B cell (primary cell): ENCODE results near the gene TMEM80. TPM values are rescaled to one million over a fixed set of nuclear protein-coding genes. Genes with fewer than 3 reads are reported as not detected.

Experiments used
- ATAC-seq: fragments of 200-7000 bp; cut with Tn5 transposase; one replicate; pipeline ENCODE4 v1.10.0; 2021; ENCODE audit warnings: low read depth, mild to moderate bottlenecking, moderate number of reproducible peaks, moderate library complexity
- CTCF ChIA-PET: fragments of 350-600 bp; sonication (Branson Sonifier 250); formaldehyde crosslinking; loops from one replicate; lab custom pipeline; 2021; ENCODE audit warnings: antibody characterized with exemption, inconsistent platforms; lab: Charles Lee
- POLR2A ChIA-PET: fragments of 350-600 bp; sonication (Branson Sonifier 250); formaldehyde crosslinking; loops from one replicate; lab custom pipeline; 2021; ENCODE audit warnings: antibody characterized with exemption; lab: Charles Lee
- DNase-seq: peaks from one replicate; pipeline ENCODE4 v3.0.0; 2013
- H2AFZ ChIP-seq: 2 replicates; pipeline ENCODE4 v1.6.1; 2012; ENCODE audit warnings: mild to moderate bottlenecking, low read depth, low read length; ENCODE audit not compliant: insufficient read depth, poor library complexity, severe bottlenecking
- H3K27ac ChIP-seq, 2 donors: 1 replicate in 1 of 2; 2 replicates in 1 of 2; pipeline ENCODE4 v1.5.1; 2012 to 2013; ENCODE audit warnings: low read length in 2 of 2, mild to moderate bottlenecking in 2 of 2, moderate library complexity in 1 of 2
- H3K27me3 ChIP-seq, 4 experiments: fragments of 200-600 bp in 1 of 4; sonication (generic) in 1 of 4; replicated peaks in 1 of 4; 1 replicate in 2 of 4; 2 replicates in 2 of 4; pipeline versions ENCODE4 v1.6.1 to v1.7.0; 2013 to 2016; ENCODE audit warnings: low read length in 3 of 4, mild to moderate bottlenecking in 2 of 4, mixed read lengths in 1 of 4, moderate library complexity in 1 of 4; ENCODE audit not compliant: insufficient read depth in 4 of 4, control insufficient read depth in 3 of 4; ENCODE audit errors: control extremely low read depth in 1 of 4
- H3K36me3 ChIP-seq, 2 experiments: replicated peaks in 1 of 2; 1 replicate in 1 of 2; 2 replicates in 1 of 2; pipeline versions ENCODE4 v1.6.1 to v1.7.1; 2013; ENCODE audit warnings: low read length in 1 of 2; ENCODE audit not compliant: insufficient read depth in 2 of 2, control insufficient read depth in 1 of 2; ENCODE audit errors: control extremely low read depth in 1 of 2, extremely low read depth in 1 of 2
- H3K4me1 ChIP-seq, 2 donors: fragments of 200-600 bp in 1 of 2; sonication (generic) in 1 of 2; 1 replicate in 1 of 2; 2 replicates in 1 of 2; pipeline versions ENCODE4 v1.5.1 to v1.6.1; 2013 to 2017; ENCODE audit warnings: low read length in 2 of 2; ENCODE audit not compliant: control insufficient read depth in 2 of 2, insufficient read depth in 2 of 2
- H3K4me2 ChIP-seq: replicated peaks from 2 replicates; pipeline ENCODE3; 2012; ENCODE audit warnings: mild to moderate bottlenecking, low read depth, low read length; ENCODE audit not compliant: poor library complexity, severe bottlenecking
- H3K4me3 ChIP-seq, 5 experiments: fragments of 200-600 bp in 1 of 5; sonication (generic) in 1 of 5; 1 replicate in 3 of 5; 2 replicates in 2 of 5; pipeline versions ENCODE4 v1.5.1 to v1.7.0; 2011 to 2016; ENCODE audit warnings: low read length in 4 of 5, mild to moderate bottlenecking in 4 of 5, low read depth in 2 of 5, control low read depth in 1 of 5, moderate library complexity in 1 of 5; ENCODE audit not compliant: insufficient read depth in 1 of 5; ENCODE audit errors: control extremely low read depth in 1 of 5, extremely low read depth in 1 of 5
- H3K79me2 ChIP-seq: fragments of 200-600 bp; sonication (generic); one replicate; pipeline ENCODE4 v1.6.0; 2016; ENCODE audit warnings: low read length; ENCODE audit not compliant: control insufficient read depth, insufficient read depth
- H3K9ac ChIP-seq: fragments of 200-600 bp; sonication (generic); 2 replicates; pipeline ENCODE4 v1.6.1; 2017; ENCODE audit warnings: mild to moderate bottlenecking, low read length, moderate library complexity
- H3K9me3 ChIP-seq, 3 donors: one replicate each; pipeline versions ENCODE4 v1.6.1 to v1.7.1; 2013; ENCODE audit warnings: low read length in 2 of 3; ENCODE audit not compliant: control insufficient read depth in 2 of 3, insufficient read depth in 1 of 3; ENCODE audit errors: control extremely low read depth in 1 of 3
- H4K20me1 ChIP-seq: 2 replicates; pipeline ENCODE4 v1.6.0; 2012; ENCODE audit warnings: mild to moderate bottlenecking, low read length; ENCODE audit not compliant: insufficient read depth, control insufficient read depth, poor library complexity, severe bottlenecking
- H3K27ac Mint-ChIP-seq: one replicate; pipeline ENCODE4 v1.8.0; 2021; ENCODE audit warnings: mixed read lengths
- H3K27me3 Mint-ChIP-seq: one replicate; pipeline ENCODE4 v1.8.0; 2021; ENCODE audit warnings: mixed read lengths
- H3K4me1 Mint-ChIP-seq: one replicate; pipeline ENCODE4 v1.8.0; 2021; ENCODE audit warnings: mixed read lengths
- H3K4me3 Mint-ChIP-seq: one replicate; pipeline ENCODE4 v1.8.0; 2021; ENCODE audit warnings: mixed read lengths
- H3K9me3 Mint-ChIP-seq: one replicate; pipeline ENCODE4 v1.8.0; 2022; ENCODE audit warnings: mixed read lengths; ENCODE audit not compliant: insufficient read depth
- EZH2 ChIP-seq: IDR thresholded peaks from 2 replicates; pipeline ENCODE4 v1.6.1; 2012; ENCODE audit warnings: borderline replicate concordance, low read depth, mild to moderate bottlenecking, moderate library complexity, low read length; ENCODE audit not compliant: insufficient read depth, poor library complexity, severe bottlenecking
- WGBS: methylation state at CpG from one replicate; pipeline ENCODE4 v1.1.5; 2013; ENCODE audit warnings: missing lambda C conversion rate; ENCODE audit not compliant: insufficient coverage; 5-methylcytosine and 5-hydroxymethylcytosine counted together
- intact Hi-C: fragments of 100-400 bp; cut with micrococcal nuclease; formaldehyde crosslinking; loops from one replicate; pipeline ENCODE4 v1.10.0; 2022
- polyA plus RNA-seq: library from polyadenylated mRNA; depleted of rRNA; stranded (reverse); fragments of >200 nt; gene quantifications from 2 replicates; pipeline ENCODE4 v1.2.3, GENCODE V29; 2012
- total RNA-seq, 2 donors: library from RNA; stranded (reverse); fragments of 120-200 nt in 1 of 2; gene quantifications; 1 replicate in 1 of 2; 2 replicates in 1 of 2; pipeline versions ENCODE4 v1.2.3 to v1.2.4, GENCODE V29; 2013 to 2022
- TF ChIP-seq, protein P1 (sequence below): fragments of 200-600 bp; IDR thresholded peaks from one replicate; pipeline ENCODE4 v1.8.0; 2022; ENCODE audit warnings: antibody characterized with exemption, mild to moderate bottlenecking

Gene TMEM80
- total and polyA plus RNA-seq, 2 donors (not counting 1 experiment from before 2014, with no cell fraction given): 72.5 to 84.1 TPM

DNA sequence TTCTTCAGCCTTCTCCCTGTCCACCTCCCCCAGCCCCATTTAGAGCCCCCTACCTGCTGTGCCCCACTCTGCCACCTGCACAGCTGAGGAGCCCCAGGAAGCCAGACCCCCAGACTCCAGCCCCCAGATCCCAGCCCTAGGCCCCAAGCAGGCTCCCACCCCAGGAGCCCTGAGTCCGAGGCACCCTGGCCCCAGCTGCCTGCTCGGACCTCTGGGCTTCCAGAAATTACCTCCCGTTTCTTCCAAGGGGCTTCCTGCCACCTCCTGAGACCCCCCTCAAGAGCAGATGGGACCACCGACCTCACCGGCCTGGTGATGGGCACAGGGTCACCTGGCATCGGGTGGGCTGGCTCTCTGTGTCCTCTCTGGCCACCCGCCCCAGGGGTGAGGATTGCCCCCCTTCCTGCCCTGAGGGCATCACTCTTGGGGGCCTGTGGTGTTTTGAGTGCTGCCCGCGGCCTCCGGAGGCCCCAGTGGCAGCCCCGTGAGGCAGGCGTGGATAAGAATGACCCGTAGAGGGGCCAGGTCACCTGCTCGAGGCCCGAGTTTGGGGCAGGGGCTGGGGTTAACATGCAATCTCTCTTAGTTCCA lies 33.4 kb downstream of the TMEM80 start:
- Histone ChIP-seq H3K4me2 (no peak overlapping the region), H3K9ac (no peak overlapping the region)
- POLR2A ChIA-PET: interaction anchor here (1.0 kb wide), 1 partner anchor 32 kb away, joined by 3 read pairs; no protein-coding TSS in a partner anchor

More for the DNA sequence above, 33.4 kb downstream of the TMEM80 start:
- intact Hi-C loops: loop anchor here (1.0 to 10.0 kb wide), 6 partner anchors 18 to 174 kb away; partner anchors contain the start of genes IRF7, SLC25A22 and TALDO1
- peaks cover 3% of the 10 kb centered on the region for H3K27me3 Mint-ChIP-seq
- Histone ChIP-seq H3K27me3 (peaks cover 0 to 24% (median 0%) of the 10 kb centered on the region in 4 experiments), H3K4me1 (peaks cover 14 to 27% of the 10 kb centered on the region in 2 donors), H3K79me2 (no peaks in the 10 kb centered on the region), H4K20me1 (peaks cover 9% of the 10 kb centered on the region), H3K36me3 (no peaks in the 10 kb centered on the region), H3K9me3 (no peaks in the 10 kb centered on the region), H3K27ac (no peak overlapping the region), H2AFZ (no peak overlapping the region), H3K4me3 (no peak overlapping the region)
- 97% methylated on average over 7 of the region's 15 CpGs for whole genome bisulfite sequencing
- DNase-seq (no peak), ATAC-seq (no peak)
- H3K27ac Mint-ChIP-seq: no peak overlapping the region
- TF ChIP-seq EZH2: no peak
- TF ChIP-seq, protein P1, sequence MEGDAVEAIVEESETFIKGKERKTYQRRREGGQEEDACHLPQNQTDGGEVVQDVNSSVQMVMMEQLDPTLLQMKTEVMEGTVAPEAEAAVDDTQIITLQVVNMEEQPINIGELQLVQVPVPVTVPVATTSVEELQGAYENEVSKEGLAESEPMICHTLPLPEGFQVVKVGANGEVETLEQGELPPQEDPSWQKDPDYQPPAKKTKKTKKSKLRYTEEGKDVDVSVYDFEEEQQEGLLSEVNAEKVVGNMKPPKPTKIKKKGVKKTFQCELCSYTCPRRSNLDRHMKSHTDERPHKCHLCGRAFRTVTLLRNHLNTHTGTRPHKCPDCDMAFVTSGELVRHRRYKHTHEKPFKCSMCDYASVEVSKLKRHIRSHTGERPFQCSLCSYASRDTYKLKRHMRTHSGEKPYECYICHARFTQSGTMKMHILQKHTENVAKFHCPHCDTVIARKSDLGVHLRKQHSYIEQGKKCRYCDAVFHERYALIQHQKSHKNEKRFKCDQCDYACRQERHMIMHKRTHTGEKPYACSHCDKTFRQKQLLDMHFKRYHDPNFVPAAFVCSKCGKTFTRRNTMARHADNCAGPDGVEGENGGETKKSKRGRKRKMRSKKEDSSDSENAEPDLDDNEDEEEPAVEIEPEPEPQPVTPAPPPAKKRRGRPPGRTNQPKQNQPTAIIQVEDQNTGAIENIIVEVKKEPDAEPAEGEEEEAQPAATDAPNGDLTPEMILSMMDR: no peak
- H3K4me1 Mint-ChIP-seq: peaks cover 8% of the 10 kb centered on the region
- no peaks in the 10 kb centered on the region for H3K9me3 Mint-ChIP-seq
- H3K4me3 Mint-ChIP-seq: no peak overlapping the region
- CTCF ChIA-PET: interaction anchor here (0.6 to 8.2 kb wide), 6 partner anchors 18 to 1064 kb away, joined by 3 to 104 read pairs (median 6); partner anchors contain the start of genes TALDO1 and TMEM80
